ENCODE data around the gene GLCE. TPM values are rescaled to one million over a fixed set of nuclear protein-coding genes. Genes with fewer than 3 reads are reported as not detected.

GLCE gene
- total RNA-seq, 2 experiments from 2014 or later, result 3.1 to 3.2 TPM

DNA sequence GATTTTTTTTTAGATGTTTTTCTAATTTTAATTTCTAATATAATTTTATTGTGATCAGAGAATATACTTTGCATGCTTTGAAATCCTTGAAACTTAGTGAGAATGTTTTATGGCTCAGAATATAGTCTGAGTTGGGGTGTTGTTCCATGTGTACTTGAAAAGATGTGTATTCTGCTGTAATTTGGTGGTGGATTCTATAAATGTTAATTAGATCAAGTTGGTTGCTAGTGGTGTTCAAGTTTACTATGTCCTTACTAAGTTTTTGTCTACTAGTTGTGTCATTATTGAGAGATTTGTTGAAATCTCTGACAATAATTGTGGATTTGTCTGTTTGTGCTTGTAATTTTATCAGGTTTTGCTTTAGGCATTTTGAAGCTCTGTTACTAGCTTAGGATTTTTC lies 29.7 kb downstream of the GLCE start:
- CTCF ChIA-PET, result no interaction called here
- ATAC-seq (no peak), DNase-seq (no peak)
- POLR2A ChIA-PET, result no interaction called here
- Mint-ChIP-seq H3K27ac (no peak overlapping the region), H3K4me3 (no peak overlapping the region), H3K9me3 (ENCODE audit: insufficient read depth) (peaks cover 5% of the 10 kb centered on the region), H3K27me3 (ENCODE audit: low read depth) (peaks cover 2% of the 10 kb centered on the region), H3K36me3 (ENCODE audit: low read depth) (no peaks in the 10 kb centered on the region), H3K4me1 (ENCODE audit: low read depth) (no peaks in the 10 kb centered on the region)

GRCh38 chr15:69190504-69190903 lies 30.1 kb downstream of the GLCE start:
- H3K27ac Mint-ChIP-seq, result no peak overlapping the region
- H3K27me3 Mint-ChIP-seq (ENCODE audit: low read depth), result peaks cover 2% of the 10 kb centered on the region
- DNase-seq (no peak), ATAC-seq (no peak)
- H3K4me3 Mint-ChIP-seq, result no peak overlapping the region
- no peaks in the 10 kb centered on the region for H3K4me1 Mint-ChIP-seq (ENCODE audit: low read depth)
- POLR2A ChIA-PET, result no interaction called here
- CTCF ChIA-PET, result no interaction called here
- no peaks in the 10 kb centered on the region for H3K36me3 Mint-ChIP-seq (ENCODE audit: low read depth)
- H3K9me3 Mint-ChIP-seq (ENCODE audit: insufficient read depth), result peaks cover 5% of the 10 kb centered on the region

GRCh38 chr15:69194025-69194827 lies 33.8 kb downstream of the GLCE start:
- DNase-seq (no peak), ATAC-seq (no peak)
- H3K4me1 Mint-ChIP-seq (ENCODE audit: low read depth), result no peaks in the 10 kb centered on the region
- H3K4me3 Mint-ChIP-seq, result no peak overlapping the region
- ChIA-PET CTCF (no interaction called here), POLR2A (no interaction called here)
- no peaks in the 10 kb centered on the region for H3K36me3 Mint-ChIP-seq (ENCODE audit: low read depth)
- H3K27ac Mint-ChIP-seq, result no peak overlapping the region
- peaks cover 5% of the 10 kb centered on the region for H3K9me3 Mint-ChIP-seq (ENCODE audit: insufficient read depth)
- peaks cover 2% of the 10 kb centered on the region for H3K27me3 Mint-ChIP-seq (ENCODE audit: low read depth)

GRCh38 chr15:69194854-69195253 lies 34.4 kb downstream of the GLCE start:
- CTCF ChIA-PET, result no interaction called here
- H3K9me3 Mint-ChIP-seq (ENCODE audit: insufficient read depth), result peaks cover 5% of the 10 kb centered on the region
- POLR2A ChIA-PET, result no interaction called here
- DNase-seq (no peak), ATAC-seq (no peak)
- H3K4me3 Mint-ChIP-seq, result no peak overlapping the region
- H3K36me3 Mint-ChIP-seq (ENCODE audit: low read depth), result no peaks in the 10 kb centered on the region
- no peaks in the 10 kb centered on the region for H3K4me1 Mint-ChIP-seq (ENCODE audit: low read depth)
- no peak overlapping the region for H3K27ac Mint-ChIP-seq
- peaks cover 2% of the 10 kb centered on the region for H3K27me3 Mint-ChIP-seq (ENCODE audit: low read depth)

GRCh38 chr15:69200832-69201745 lies 40.7 kb downstream of the GLCE start:
- Mint-ChIP-seq H3K36me3 (ENCODE audit: low read depth) (no peaks in the 10 kb centered on the region), H3K4me1 (ENCODE audit: low read depth) (no peaks in the 10 kb centered on the region), H3K4me3 (no peak overlapping the region), H3K27me3 (ENCODE audit: low read depth) (no peaks in the 10 kb centered on the region), H3K9me3 (ENCODE audit: insufficient read depth) (no peaks in the 10 kb centered on the region), H3K27ac (no peak overlapping the region)
- ChIA-PET POLR2A (no interaction called here), CTCF (no interaction called here)
- ATAC-seq, result no peak
- no peak for DNase-seq

- ChIA-PET CTCF (no interaction called here), POLR2A (no interaction called here)
- Mint-ChIP-seq H3K36me3 (ENCODE audit: low read depth) (no peaks in the 10 kb centered on the region), H3K27ac (no peak overlapping the region), H3K4me1 (ENCODE audit: low read depth) (peaks cover 8% of the 10 kb centered on the region), H3K4me3 (no peak overlapping the region), H3K27me3 (ENCODE audit: low read depth) (peaks cover 2% of the 10 kb centered on the region), H3K9me3 (ENCODE audit: insufficient read depth) (no peaks in the 10 kb centered on the region)
- ATAC-seq (no peak), DNase-seq (no peak)
These were observed 45.6 kb downstream of the GLCE start for GRCh38 chr15:69206079-69206478.

GRCh38 chr15:69209661-69210060 lies 49.2 kb downstream of the GLCE start:
- H3K4me1 Mint-ChIP-seq (ENCODE audit: low read depth), result peaks cover 8% of the 10 kb centered on the region
- H3K27ac Mint-ChIP-seq, result no peak overlapping the region
- ATAC-seq (no peak), DNase-seq (no peak)
- ChIA-PET POLR2A (no interaction called here), CTCF (no interaction called here)
- no peak overlapping the region for H3K4me3 Mint-ChIP-seq
- no peaks in the 10 kb centered on the region for H3K36me3 Mint-ChIP-seq (ENCODE audit: low read depth)
- peaks cover 2% of the 10 kb centered on the region for H3K27me3 Mint-ChIP-seq (ENCODE audit: low read depth)
- no peaks in the 10 kb centered on the region for H3K9me3 Mint-ChIP-seq (ENCODE audit: insufficient read depth)

- Mint-ChIP-seq H3K36me3 (ENCODE audit: low read depth) (no peaks in the 10 kb centered on the region), H3K9me3 (ENCODE audit: insufficient read depth) (no peaks in the 10 kb centered on the region), H3K4me3 (no peak overlapping the region), H3K4me1 (ENCODE audit: low read depth) (peaks cover 8% of the 10 kb centered on the region), H3K27me3 (ENCODE audit: low read depth) (peaks cover 2% of the 10 kb centered on the region), H3K27ac (no peak overlapping the region)
- no peak for DNase-seq
- no peak for ATAC-seq
- CTCF ChIA-PET, result no interaction called here
- POLR2A ChIA-PET, result no interaction called here
These were observed 50.1 kb downstream of the GLCE start for GRCh38 chr15:69210574-69210973.

DNA sequence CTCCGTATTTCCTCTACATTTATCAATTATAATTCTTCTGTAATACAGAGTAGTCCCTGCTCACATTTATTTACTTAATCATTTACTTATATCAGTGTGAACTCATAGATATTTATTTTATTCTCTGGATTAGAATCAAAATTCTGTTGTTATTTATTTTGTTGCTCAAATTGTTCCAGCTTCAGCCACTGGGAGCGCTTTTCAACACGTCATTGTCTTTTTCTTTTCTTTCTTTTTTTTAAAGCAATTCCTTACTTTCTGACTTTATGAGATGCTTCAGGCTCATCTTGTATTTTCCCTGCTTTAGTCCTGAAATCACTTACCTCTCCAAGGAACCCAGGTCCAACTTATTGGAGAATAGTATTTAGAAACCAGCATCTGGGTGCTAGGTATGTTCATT lies 53.4 kb downstream of the GLCE start:
- DNase-seq, result no peak
- POLR2A ChIA-PET, result no interaction called here
- ATAC-seq, result no peak
- no peaks in the 10 kb centered on the region for H3K9me3 Mint-ChIP-seq (ENCODE audit: insufficient read depth)
- no peaks in the 10 kb centered on the region for H3K36me3 Mint-ChIP-seq (ENCODE audit: low read depth)
- no peak overlapping the region for H3K27ac Mint-ChIP-seq
- CTCF ChIA-PET, result interaction anchor here (0.6 to 1.1 kb wide), 2 partner anchors 12 to 128 kb away, joined by 3 to 5 read pairs; no protein-coding TSS in a partner anchor
- peaks cover 8% of the 10 kb centered on the region for H3K4me1 Mint-ChIP-seq (ENCODE audit: low read depth)
- peaks cover 2% of the 10 kb centered on the region for H3K27me3 Mint-ChIP-seq (ENCODE audit: low read depth)
- no peak overlapping the region for H3K4me3 Mint-ChIP-seq

GRCh38 chr15:69215314-69216035 lies 55.0 kb downstream of the GLCE start:
- H3K4me3 Mint-ChIP-seq, result no peak overlapping the region
- H3K36me3 Mint-ChIP-seq (ENCODE audit: low read depth), result no peaks in the 10 kb centered on the region
- H3K27me3 Mint-ChIP-seq (ENCODE audit: low read depth), result no peaks in the 10 kb centered on the region
- H3K9me3 Mint-ChIP-seq (ENCODE audit: insufficient read depth), result no peaks in the 10 kb centered on the region
- DNase-seq (no peak), ATAC-seq (no peak)
- H3K27ac Mint-ChIP-seq, result no peak overlapping the region
- no peaks in the 10 kb centered on the region for H3K4me1 Mint-ChIP-seq (ENCODE audit: low read depth)
- ChIA-PET POLR2A (no interaction called here), CTCF (no interaction called here)

GRCh38 chr15:69217381-69217780 lies 56.9 kb downstream of the GLCE start:
- no peaks in the 10 kb centered on the region for H3K27me3 Mint-ChIP-seq (ENCODE audit: low read depth)
- ChIA-PET POLR2A (no interaction called here), CTCF (no interaction called here)
- DNase-seq (no peak), ATAC-seq (no peak)
- no peaks in the 10 kb centered on the region for H3K36me3 Mint-ChIP-seq (ENCODE audit: low read depth)
- no peak overlapping the region for H3K27ac Mint-ChIP-seq
- no peaks in the 10 kb centered on the region for H3K4me1 Mint-ChIP-seq (ENCODE audit: low read depth)
- H3K9me3 Mint-ChIP-seq (ENCODE audit: insufficient read depth), result no peaks in the 10 kb centered on the region
- H3K4me3 Mint-ChIP-seq, result no peak overlapping the region

DNA sequence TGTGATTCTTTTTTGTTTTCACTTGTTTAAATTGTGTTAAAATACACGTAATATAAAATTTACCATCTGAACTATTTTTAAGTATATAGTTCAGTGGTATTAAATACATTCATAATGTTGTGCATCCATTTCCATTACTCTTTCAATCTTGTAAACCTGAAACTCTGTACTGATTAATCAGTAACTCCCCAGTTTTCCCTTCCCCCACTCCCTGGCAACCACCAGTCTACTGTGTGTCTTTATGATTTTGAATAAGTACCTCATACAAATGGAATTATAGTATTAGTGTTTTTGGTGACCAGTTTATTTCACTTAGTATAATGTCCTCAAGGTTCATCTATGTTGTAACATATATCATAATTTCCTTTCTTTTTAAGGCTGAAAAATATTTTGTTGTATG lies 59.3 kb downstream of the GLCE start:
- no peaks in the 10 kb centered on the region for H3K9me3 Mint-ChIP-seq (ENCODE audit: insufficient read depth)
- no peaks in the 10 kb centered on the region for H3K36me3 Mint-ChIP-seq (ENCODE audit: low read depth)
- ATAC-seq (no peak), DNase-seq (no peak)
- H3K4me1 Mint-ChIP-seq (ENCODE audit: low read depth), result no peaks in the 10 kb centered on the region
- H3K27me3 Mint-ChIP-seq (ENCODE audit: low read depth), result no peaks in the 10 kb centered on the region
- H3K27ac Mint-ChIP-seq, result no peak overlapping the region
- CTCF ChIA-PET, result no interaction called here
- no peak overlapping the region for H3K4me3 Mint-ChIP-seq
- POLR2A ChIA-PET, result no interaction called here
